Effector CD8-positive, alpha-beta T cell (primary cell): ENCODE results near the gene TMEM59L.

Experiments used
- DNase-seq: peaks from one replicate; lab custom pipeline; 2025; lab: John Stamatoyannopoulos, UW

TMEM59L gene

GRCh38 chr19:18636969-18637629, 24.4 kb downstream of the TMEM59L start, which contains the start of gene KLHL26:
Gene KLHL26 (plus strand): TSS chr19:18637028. CDS start chr19:18637055, 27 bp downstream.
- no peak for DNase-seq

- no peak for DNase-seq
Observed at GRCh38 chr19:18637673-18638630, 25.3 kb downstream of the TMEM59L start.

DNA sequence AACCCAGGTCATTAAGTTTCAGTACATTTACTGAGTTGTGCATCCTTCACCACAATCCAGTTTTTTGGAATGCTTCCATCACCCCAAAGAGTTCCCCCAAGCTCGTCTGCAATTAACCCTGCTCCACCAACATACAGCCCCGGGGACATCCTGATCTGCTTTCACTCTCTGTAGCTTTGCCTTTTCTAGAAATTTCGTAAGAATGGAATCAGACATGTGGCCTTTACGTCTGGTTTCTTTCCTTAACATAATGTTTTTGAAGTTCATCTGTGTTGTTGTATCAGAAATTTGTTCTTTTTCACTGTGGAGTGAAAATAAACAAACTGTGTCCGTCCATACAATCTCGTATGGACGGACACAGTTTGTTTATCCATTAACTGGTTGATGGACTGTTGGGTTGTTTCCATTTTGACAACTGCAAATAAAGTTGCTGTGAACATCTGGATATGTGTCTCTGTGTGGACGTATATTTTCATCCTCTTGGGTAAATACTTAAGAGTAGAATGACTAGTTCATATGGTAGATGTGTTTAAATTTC, 27.1 kb downstream of the TMEM59L start:
- DNase-seq, result no peak

DNA sequence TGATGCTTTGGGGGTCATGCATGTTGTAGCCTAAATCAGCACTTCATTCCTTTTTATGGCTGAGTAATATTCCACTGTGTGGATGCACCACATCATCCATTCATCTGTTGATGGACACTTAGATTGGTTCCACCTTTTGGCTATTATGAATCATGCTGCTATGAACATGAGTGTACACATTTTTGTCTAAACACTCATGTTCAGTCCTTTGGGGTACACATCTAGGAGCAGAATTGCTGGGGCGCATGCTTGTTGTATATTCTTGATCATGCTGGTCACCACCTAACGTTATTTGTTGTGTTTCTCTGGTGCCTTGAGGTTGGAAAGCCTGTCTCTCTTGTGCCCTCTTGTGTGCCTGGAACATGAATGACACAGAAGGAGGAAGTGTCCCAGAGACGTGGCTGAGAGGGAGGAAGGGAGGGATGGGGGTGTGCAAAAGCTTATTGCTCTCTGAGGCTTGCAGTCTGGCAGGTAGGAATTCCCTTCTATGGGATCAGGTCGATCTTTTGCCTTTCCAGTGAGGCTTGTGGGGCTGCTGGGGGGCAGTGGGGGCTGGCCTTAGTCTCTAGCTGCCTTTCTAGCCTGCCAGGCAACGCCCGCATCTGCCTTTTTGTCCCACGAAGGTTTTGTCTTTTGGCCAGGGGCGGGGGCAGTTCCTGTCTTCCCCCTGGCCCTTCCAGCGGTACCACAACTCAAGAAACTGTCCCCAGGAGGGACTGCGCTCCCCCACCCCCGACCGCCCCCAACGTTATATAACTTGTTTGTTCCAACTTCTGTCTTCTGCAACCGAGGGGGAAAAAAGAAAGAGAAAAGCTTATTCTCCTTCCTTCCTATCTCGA, 31.7 kb downstream of the TMEM59L start:
- no peak for DNase-seq

DNA sequence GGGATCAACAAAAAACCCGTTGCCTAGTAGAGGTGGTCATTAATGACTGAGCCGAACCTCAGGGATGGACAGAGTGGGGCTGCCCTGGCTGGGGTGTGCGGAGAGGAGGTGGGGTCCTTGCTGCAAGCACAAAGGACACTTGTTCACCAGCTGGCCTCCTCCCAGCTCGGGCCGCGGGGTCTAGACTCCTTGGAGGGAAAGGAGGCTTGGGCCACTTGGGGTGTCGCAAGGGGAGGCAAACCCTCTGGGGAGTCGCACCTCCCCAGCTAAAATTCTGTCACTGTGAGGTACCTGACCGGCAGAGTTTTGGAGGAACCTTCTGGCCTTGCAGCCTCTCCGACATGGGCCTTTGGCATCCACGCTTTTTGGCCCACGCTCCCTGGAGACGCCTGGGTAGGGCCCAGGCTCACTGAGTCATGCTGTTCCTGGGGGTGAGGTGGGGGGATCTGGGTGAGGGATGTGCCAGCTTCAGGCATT, 32.4 kb downstream of the TMEM59L start:
- no peak for DNase-seq

- DNase-seq, result no peak
Observed at GRCh38 chr19:18646535-18647370, 34.1 kb downstream of the TMEM59L start.

- no peak for DNase-seq
Observed at GRCh38 chr19:18647371-18647767, 34.7 kb downstream of the TMEM59L start.

DNA sequence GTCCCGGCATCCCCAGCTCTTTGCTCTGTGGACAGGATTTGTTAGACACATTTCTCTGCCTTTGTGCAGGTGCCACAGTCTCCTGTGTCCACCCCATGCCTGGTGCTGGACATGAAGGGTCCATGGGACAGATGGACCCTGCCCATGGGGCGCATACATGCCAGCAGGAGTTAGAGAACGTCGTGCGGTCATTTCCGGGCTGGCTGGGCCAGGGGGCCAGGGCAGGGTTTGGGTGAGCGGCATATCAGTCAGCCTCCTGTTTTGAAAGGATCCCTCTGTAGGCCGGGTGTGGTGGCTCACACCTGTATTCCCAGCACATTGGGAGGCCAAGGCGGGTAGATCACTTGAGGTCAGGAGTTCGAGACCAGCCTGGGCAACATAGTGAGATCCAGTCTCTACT, 35.1 kb downstream of the TMEM59L start:
- DNase-seq, result no peak

- DNase-seq, result no peak
Observed at GRCh38 chr19:18648973-18649315, 36.3 kb downstream of the TMEM59L start.

GRCh38 chr19:18649371-18650020, 36.8 kb downstream of the TMEM59L start:
- no peak for DNase-seq

DNA sequence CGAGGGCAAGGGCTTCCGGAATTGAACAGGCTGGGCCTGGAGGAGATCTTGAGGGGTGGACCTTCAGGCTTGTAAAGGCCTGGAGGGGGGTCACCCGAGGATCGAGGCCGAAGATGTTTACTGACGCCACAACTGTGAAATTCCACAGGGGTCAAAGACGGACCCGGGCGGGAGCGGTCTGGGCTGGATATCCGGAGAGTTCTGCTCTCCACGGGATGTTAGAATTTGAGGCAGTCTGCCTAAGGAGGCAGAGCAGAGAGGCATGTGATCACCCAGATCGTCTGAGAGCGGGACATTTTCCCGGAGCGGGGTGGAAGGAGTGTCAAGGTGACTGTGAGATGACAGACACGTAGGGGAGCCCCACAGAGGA, 37.3 kb downstream of the TMEM59L start:
- DNase-seq, result no peak

GRCh38 chr19:18650468-18651041, 37.9 kb downstream of the TMEM59L start:
- no peak for DNase-seq

DNA sequence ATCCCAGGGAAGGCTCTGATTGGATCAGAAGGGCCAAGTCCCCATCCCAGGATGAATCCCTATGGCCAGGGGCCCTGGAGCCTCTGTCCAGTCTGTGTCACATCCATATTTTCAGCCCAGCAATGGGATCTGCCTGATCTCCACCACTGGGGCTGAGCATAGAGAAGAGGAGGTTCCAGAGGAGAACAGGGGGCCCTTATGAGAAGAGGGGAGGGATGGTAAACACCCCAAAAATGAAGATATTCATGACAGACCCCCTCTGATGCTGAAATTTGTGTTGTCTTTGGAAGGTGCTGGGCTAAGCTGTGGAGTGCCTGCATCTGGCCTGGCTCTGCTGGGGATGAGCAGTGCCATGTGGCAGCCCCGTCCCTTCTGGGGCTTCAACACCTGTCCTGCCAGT, 38.6 kb downstream of the TMEM59L start:
- DNase-seq, result no peak

- DNase-seq, result no peak
Observed at GRCh38 chr19:18651733-18652132, 39.1 kb downstream of the TMEM59L start.

DNA sequence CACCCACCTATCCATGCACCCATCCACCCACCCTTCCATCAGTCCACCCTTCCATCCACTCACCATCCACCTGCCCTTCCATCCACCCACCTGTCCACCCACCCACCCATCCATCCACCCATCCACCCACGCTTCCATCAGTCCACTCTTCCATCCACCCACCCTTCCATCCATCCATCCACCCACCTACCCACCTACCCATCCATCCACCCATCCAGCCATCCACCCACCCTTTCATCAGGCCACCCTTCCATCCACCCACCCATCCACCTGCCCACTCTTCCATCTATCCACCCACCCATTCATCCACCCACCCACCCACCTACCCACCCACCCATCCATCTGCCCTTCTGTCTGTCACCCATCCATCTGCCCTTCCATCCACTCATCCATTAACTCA, 41.2 kb downstream of the TMEM59L start:
- no peak for DNase-seq

DNA sequence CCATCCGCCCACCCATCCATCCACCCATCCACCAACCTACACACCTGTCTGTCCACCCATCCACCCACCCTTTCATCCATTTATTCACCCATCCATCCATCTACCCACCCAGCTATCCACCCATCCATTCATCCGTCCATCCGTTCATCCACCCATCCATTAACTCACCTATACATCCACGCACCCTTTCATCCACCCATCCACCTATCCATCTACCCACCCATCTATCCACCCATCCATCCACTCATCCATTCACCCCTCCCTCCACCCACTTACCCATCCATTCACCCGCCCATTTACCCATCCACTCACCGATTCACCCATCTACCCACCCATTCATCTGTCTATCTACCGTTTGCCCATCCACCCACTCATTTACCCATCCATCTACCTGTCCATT, 41.8 kb downstream of the TMEM59L start:
- no peak for DNase-seq

- no peak for DNase-seq
Observed at GRCh38 chr19:18655173-18655844, 42.6 kb downstream of the TMEM59L start.

DNA sequence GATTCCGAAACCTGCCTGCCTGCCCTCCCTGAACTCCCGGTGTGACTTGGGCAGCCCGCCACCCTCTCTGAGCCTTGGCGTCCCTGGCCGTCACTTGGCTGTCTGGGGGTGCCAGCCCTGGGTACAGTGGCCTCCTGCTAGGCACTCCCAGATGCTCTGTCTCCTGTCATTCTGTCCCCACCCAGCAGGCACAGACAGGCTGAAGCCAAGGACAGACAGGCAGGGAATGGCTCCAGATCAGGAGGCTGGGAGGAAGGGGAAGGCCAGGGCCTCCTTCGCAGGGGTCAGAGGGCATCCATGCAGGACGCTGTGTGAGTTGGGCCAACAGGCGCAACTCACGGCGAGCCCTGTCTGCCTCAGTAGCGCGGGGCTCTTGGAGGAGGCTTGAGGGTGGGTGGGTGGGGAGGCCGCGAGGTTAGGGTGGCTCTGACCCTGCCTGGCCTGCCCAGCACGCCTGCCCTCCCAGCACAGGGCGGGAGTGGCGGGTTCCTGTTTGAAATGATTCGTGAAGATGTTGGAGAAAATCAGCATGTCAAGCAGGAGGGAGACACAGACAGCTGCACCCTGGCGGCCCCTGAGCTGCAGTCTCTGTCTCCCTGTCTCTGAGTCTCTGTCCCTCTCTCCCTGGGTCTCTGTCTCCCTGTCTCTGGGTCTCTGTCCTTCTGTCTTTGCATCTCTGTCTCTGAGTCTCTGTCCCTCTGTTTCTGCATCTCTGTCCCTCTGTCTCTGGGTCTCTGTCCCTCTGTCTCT, 43.8 kb downstream of the TMEM59L start:
- DNase-seq, result no peak
